Measurements from ENCODE around the gene FAM32A.

FAM32A gene
- long read RNA-seq, donor 1, transcript FAM32A-205 (3 exons, 1,168 nt), result minor isoform, 13 of 95 reads
- long read RNA-seq, donor 1, transcript FAM32A-201 (4 exons, 1,455 nt), result major isoform, 76 of 95 reads
- long read RNA-seq, donor 1, partial matches to known transcripts, result 5 of 95 reads
- long read RNA-seq, donor 1, other reads (novel, unspliced or antisense), result 0 of 95 reads
- long read RNA-seq, donor 2, transcript FAM32A-201 (4 exons, 1,455 nt), result major isoform, 51 of 64 reads
- long read RNA-seq, donor 2, transcript FAM32A-205 (3 exons, 1,168 nt), result minor isoform, 10 of 64 reads
- long read RNA-seq, donor 2, partial matches to known transcripts, result 0 of 64 reads
- long read RNA-seq, donor 2, other reads (novel, unspliced or antisense), result 0 of 64 reads
- long read RNA-seq, donor 3, transcript FAM32A-205 (3 exons, 1,168 nt), result minor isoform, 11 of 203 reads
- long read RNA-seq, donor 3, transcript FAM32A-201 (4 exons, 1,455 nt), result major isoform, 32 of 203 reads
- long read RNA-seq, donor 3, partial matches to known transcripts, result 160 of 203 reads
- long read RNA-seq, donor 3, other reads (novel, unspliced or antisense), result 0 of 203 reads
- long read RNA-seq, donor 4, transcript FAM32A-201 (4 exons, 1,455 nt), result major isoform, 34 of 46 reads
- long read RNA-seq, donor 4, transcript FAM32A-205 (3 exons, 1,168 nt), result minor isoform, 11 of 46 reads
- long read RNA-seq, donor 4, partial matches to known transcripts, result 0 of 46 reads
- long read RNA-seq, donor 4, other reads (novel, unspliced or antisense), result 0 of 46 reads
- long read RNA-seq, donor 5, transcript FAM32A-205 (3 exons, 1,168 nt), result minor isoform, 17 of 245 reads
- long read RNA-seq, donor 5, transcript FAM32A-201 (4 exons, 1,455 nt), result major isoform, 59 of 245 reads
- long read RNA-seq, donor 5, partial matches to known transcripts, result 168 of 245 reads
- long read RNA-seq, donor 5, other reads (novel, unspliced or antisense), result 0 of 245 reads
- long read RNA-seq, donor 6, transcript FAM32A-201 (4 exons, 1,455 nt), result major isoform, 63 of 418 reads
- long read RNA-seq, donor 6, transcript FAM32A-204 (3 exons, 798 nt), result minor isoform, 5 of 418 reads
- long read RNA-seq, donor 6, transcript FAM32A-205 (3 exons, 1,168 nt), result minor isoform, 16 of 418 reads
- long read RNA-seq, donor 6, partial matches to known transcripts, result 334 of 418 reads
- long read RNA-seq, donor 6, other reads (novel, unspliced or antisense), result 0 of 418 reads
- long read RNA-seq, donor 7, result 0 reads
- long read RNA-seq, donor 8, transcript FAM32A-201 (4 exons, 1,455 nt), result major isoform, 55 of 300 reads
- long read RNA-seq, donor 8, transcript FAM32A-205 (3 exons, 1,168 nt), result minor isoform, 11 of 300 reads
- long read RNA-seq, donor 8, partial matches to known transcripts, result 234 of 300 reads
- long read RNA-seq, donor 8, other reads (novel, unspliced or antisense), result 0 of 300 reads

DNA sequence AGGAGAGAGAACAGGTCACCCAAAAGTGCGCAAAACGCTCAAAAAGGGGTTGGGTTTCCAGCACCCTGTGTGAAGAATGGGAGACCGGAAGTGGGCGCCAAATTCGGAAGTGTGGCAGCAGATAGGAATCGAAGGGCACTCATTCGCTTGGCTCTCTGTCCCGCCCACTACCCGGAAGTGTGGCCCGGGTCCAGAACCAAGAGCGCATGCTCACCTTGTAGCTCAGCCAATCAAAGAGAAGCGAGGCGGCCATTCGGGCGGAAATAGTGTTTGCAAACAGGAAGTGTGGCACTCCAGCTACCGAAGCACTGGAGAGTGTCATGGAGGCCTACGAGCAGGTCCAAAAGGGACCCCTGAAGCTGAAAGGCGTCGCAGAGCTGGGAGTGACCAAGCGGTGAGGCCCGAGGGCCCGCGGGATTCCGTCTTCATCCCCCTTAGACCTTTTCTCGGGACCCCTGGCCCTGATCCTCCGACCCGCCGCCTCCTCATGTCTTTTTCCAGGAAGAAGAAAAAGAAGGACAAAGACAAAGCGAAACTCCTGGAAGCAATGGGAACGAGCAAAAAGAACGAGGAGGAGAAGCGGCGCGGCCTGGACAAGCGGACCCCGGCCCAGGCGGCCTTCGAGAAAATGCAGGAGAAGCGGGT is at the start of gene FAM32A:
Gene FAM32A, plus strand, starts transcription at position 288 of the 645 bp plus-strand sequence. Its CDS starts 33 bp downstream, at position 321.
- peak; percentile 79 for DNase-seq

DNA sequence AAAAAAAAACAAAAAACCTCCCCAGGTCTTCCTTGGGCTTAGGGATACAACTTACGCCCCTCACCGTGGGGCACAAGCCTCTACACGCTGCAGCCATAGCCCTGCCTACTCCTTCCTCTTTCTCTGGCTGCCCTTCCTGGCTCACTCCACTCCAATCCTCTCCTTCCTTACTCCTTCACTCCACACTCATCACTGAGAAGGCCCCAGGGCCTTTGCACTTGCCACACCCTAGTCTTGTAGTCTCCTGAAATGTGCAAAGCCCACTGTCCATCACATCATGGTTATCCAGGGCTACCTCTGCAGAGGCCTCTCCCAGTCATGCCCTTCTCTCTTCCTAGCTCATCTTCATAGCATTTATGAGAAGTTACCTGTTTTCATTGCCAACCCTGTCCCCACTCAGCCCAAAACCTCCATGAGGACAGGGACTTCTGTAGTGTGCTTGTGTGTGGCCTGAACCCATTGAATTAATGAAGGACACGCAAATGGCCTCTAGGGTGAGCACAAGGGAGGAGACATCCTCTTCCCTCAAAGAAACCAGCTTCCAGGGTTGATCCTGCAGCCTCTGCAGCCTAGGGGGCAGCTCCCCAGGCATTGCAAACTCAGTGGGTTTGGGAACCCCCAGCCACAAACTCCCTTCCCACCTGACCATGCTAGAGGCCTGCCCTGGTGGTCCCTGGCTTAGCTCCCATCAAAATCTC is 49.6 kb upstream of the FAM32A start:
- DNase-seq, result no peak

DNA sequence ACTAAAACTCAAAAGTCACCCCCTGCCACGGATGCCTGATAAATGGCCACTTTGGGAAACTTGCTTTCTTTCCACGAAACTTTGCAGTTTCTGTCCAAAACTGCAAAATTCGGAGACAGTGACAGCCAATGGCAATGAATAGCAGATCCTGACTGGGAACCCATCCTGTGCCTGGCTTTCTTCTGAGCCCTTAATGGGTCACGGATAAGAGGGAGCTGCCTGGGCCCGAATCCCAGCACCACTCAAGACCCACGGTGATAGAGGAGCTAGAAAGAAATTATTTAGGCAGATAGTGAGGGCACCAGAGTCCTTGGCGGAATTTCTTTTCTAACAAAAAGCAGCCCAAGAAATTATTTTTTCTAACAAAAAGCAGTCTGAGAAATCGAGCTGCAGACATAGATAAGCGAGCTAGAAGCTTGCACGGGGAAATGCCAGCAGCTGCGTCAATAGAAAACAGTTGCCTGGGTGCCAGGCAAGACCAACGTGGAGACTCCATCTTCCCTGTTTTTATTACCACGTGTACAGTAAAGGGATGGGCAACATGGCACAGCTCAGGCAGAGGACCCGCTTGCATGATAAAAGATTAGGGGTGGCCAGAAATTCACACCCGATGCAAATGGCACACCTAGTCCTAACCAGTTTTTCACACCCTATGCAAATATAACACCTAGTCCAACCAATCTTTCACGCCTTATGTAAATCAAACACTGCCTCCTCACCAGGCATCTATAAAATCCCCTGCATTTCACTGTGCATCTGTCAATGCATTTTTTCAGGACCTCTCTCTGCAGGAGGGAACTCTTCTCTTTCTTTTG is 48.8 kb upstream of the FAM32A start:
- no peak for DNase-seq

DNA sequence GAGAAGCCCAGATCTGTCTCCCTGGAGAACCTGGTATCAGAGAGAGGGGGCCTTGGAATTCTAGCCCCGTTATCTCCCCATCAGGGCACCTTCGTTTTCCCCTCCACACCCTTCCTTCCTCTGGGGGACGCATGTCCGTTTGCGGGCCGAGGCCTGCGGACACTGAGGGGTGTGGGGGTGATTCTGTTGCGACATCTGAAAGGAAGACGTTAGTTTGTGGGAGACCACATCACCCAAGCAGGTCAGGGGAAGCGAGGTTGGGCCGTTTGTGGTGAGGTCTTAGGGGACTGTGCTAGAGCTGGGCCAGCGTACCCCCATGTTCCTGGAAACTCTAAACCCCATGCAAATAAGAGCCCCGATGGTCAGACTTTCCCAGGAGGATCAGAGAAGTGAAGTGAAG is 45.5 kb upstream of the FAM32A start:
- no peak for DNase-seq

DNA sequence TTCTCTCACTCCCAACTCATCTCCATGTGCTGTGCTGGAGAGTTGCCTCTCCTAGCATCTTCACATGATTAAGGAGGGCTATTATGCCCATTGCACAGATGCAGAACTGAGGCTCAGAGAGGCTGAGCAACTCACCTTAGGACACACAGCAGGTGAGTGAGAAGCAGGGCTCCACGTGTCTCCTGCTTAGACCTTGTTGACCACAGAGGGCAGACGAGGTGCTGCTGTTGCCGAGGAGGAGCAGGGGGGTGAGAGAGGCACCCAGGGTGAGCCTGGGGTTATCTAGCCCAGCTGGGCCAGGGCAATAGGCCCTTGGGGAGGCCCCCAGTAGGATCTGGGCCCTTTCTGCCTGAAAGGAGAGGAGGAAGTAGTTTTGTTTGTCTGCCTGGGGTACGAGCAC is 44.2 kb upstream of the FAM32A start:
- no peak for DNase-seq

DNA sequence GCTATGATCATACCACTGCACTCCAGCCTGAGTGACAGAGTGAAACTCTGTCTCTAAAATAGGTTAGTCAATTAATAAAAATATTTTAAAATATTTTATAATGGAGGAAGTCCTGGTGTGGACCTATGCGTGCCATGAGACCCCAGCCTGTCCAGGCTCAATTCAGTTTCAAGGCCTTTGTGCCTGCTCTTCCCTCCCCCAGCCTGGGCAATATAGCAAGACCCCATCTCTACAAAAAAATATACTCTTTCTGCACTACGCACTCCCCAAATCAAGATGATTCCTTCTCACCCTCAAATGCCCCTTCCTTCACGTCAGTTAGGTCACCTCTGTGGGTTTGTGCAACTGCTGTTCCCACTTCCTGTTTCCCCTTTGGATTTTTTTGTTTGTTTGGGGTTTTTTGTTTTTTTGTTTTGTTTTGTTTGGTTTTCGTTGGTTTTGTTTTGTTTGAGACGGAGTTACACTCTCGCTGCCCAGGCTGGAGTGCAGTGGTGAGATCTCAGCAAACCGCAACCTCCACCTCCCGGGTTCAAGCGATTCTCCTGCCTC is 43.1 kb upstream of the FAM32A start:
- no peak for DNase-seq

DNA sequence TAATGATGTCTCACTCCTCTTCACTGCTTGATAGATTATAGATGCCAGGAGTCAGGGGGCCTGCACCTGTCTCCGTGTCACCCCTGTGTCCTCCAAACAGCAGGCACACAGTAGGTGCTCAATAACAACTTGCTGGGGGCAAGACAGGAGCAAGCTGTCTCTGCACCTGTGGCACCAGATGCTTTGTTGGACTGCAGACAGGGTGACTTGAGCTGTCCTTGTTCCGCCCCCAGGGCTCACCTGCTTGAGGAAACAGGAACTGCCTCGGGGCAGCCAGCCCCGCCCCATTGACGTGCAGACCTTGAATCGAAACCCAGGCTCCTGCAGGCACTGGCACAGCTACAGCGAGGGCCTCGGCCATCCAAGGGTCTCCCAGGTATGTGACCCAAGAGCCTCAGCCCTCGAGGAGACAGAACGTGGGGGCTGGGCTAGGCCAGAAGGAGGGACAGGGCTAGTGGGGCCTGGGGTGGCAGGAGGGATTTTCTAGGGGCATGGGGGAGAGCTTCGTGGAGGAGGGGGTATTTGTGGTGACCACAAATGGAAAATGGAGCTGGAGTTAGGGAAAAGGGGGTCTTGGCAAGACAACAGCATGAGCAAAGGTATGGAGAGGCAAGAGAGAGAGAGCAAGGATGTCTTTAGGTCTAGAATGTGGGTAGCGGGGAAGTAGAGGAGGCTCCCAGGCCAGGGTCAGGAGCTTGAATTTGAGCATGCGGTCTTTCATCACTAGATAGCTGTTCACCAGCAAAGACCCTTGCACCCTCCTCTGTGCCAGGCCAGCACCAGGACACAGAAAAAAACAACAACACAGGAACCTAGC is 41.6 kb upstream of the FAM32A start, which contains the start of gene HSH2D:
Gene HSH2D, plus strand, starts transcription at position 287 of the 817 bp plus-strand sequence. CDS start 5,066 bp downstream, outside the sequence.
- DNase-seq, result no peak

DNA sequence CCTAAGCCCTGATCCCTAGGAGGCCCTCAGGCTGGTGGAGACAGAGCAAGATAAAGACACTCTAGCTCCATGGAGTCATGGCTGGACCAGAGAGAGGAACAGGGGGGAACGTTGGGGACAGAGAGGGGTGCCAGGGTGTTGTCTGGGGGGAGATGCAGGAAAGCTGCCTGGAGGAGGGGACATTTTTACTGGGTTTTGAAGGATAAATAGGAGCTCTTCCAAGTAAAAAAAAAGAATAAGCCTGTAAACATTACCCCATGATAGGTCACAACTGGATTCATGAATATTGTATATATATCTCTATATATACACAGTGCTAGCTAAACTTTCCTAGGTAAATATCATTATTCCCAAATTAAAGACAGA is 41.0 kb upstream of the FAM32A start:
- DNase-seq, result no peak

DNA sequence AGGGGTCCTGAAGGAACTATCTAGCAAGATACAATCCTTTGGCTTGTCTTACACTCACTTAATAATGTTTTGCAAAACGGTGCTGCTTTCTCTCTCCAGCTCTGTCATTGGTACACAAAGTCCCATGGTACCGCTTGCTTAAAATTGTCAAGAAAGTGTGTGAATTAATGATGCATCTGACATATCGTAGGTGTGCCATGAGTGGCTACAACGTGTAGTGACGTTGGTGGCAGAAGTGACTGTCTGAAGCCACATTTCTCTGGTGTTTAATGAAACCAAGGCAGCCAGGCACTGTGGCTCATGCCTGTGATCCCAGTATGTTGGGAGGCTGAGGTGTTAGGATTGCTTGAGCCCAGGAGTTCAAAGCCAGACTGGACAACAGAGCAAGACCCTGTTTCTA is 39.1 kb upstream of the FAM32A start:
- no peak for DNase-seq

DNA sequence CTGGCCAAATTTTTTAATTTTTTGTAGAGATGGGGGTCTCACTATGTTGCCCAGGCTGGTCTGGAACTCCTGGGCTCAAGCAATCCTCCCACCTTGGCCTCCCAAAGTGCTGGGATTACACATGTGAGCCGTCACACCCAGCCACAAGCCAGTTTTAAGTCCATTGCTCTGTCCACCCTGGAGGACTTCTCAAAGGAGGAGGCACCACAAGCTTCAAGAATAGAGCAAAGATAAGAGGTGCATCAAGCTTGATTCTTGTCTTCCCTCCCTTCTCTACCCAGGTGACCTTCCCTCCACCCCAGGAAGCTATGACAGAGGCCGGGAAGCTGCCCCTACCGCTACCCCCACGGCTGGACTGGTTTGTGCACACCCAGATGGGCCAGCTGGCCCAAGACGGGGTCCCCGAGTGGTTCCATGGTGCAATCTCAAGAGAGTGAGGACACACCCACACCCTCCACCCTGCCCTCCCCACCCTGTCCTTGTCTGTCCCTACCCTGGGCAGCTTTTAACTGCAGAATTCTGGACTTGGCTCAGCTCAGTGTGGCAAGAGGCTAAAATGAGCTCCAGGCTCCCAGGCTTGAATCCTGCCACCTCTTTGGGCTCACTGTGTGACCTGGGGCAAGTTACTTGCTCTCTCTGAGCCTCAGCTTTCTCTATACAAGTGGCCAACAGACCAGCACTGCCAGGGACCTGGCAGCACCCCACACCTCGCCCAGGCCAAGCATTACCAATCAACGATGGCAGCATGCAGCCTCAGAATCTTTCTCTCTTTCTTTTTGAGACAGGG is 36.6 kb upstream of the FAM32A start:
- DNase-seq, result no peak

DNA sequence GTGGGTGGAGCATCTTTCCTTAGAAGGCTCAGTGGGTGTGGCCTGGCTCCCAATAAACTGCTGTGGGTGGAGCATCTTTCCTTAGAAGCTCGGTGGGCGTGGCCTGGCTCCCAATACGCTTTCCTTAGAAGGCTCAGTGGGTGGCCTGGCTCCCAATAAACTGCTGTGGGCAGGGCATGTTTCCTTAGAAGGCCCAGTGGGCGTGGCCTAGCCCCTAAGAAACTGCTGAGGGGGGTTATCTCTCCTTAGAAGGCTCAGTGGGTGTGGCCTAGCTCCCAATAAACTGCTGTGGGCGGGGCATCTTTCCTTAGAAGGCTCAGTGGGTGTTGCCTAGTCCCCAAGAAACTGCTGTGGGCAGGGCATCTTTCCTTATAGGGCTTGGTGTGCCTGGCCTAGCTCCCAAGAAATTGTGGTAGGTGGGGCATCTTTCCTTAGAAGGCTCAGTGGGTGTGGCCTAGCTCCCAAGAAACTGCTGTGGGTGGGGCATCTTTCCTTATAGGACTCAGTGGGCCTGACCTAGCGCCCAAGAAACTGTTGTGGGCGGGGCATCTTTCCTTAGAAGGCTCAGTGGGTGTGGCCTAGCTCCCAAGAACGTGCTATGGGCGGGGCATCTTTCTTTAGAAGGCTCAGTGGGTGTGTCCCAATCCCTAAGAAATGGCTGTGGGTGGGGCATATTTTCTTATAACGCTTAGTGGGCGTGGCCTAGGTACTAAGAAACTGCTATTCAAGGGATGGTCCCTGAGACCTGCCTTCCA is 31.5 kb upstream of the FAM32A start:
- DNase-seq, result no peak

DNA sequence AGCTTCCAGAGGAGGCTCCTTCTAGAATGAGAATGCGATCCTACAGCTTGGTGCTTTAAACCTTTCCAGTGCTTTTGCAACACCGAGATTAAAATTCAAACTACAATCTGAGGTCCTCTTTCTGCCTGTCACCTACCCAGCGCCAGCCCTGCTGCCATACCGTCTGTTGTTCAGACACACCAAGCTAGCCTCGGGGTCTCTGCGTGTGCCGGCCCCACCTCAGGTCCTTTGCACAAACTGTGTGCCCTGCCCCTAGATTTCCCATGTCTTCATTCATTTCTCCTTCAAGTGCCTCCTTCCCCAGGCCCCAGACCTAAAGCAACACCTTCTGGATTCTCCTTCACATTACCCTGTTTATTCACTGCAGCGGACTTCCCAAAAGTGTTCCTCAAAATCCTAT is 30.7 kb upstream of the FAM32A start:
- no peak for DNase-seq

DNA sequence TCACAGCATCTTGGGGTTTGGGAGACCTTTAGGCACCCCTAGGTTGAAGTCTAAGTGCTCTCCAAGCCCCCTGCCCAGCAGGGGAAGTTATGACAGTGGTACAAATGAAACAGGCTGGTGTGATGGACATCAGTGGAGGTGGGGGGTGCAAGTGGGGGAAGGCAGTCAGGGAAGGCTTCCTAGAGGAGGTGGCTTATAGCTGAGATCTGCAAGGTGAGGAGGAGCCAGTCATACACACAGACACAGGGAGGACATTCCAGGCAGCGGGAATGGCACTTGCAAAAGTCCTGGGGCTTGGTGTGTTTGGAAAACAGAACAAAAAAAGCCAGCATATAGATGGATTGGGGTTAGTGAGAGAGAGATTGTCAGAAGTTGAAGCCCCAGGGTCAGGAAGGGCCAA is 30.1 kb upstream of the FAM32A start:
- no peak for DNase-seq

DNA sequence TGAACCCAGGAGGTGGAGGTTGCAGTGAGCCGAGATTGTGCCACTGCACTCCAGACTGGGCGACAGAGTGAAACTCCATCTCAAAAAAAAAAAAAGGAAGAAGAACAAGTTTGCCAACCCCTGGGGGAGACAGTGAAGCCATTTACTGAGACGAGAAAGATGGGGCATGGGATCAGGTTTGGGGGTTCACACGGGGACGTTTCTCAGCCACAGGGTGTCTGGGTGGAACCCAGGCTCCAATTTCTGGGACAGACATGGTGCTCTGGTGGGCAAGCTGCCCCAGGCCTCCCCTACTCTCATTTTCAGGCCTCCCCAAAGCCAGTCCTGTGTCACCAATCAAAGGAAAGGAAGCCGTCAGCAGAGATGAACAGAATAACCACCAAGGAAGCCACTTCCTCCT is 28.3 kb upstream of the FAM32A start:
- DNase-seq, result no peak

DNA sequence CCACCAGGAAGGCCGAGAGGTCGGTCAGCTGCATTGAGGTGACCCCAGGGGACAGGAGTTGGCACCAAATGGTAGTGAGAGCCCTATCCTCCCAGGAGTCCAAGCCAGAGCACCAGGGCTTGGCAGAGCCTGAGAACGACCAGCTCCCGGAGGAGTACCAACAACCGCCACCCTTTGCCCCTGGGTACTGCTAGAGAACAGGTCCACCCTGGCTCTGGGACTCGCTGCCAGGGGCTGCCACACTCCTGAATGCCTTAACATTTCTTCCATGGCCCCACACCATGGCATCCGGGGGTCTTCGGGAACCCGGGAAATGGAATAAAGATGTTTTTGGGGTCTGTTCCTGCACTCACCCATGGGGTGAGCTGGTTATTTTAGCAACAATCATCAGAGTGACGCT is 27.6 kb upstream of the FAM32A start:
- DNase-seq, result no peak

DNA sequence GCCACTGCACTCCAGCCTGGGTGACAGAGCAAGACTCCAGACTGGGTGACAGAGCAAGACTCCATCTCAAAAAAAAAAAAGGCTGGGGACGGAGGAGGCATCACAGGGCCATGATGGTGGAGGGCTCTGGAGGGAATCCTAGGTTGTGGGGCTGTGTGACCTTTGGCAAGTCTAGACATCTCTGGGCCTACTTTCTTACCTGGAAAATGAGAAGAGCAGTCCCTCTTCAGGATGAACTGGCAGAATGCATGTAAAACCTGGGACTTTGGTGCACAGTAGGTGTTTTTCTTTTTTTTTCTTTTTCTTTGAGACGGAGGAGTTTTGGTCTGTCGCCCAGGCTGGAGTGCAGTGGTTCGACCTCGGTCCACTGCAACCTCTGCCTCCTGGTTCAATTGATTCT is 25.6 kb upstream of the FAM32A start:
- no peak for DNase-seq

DNA sequence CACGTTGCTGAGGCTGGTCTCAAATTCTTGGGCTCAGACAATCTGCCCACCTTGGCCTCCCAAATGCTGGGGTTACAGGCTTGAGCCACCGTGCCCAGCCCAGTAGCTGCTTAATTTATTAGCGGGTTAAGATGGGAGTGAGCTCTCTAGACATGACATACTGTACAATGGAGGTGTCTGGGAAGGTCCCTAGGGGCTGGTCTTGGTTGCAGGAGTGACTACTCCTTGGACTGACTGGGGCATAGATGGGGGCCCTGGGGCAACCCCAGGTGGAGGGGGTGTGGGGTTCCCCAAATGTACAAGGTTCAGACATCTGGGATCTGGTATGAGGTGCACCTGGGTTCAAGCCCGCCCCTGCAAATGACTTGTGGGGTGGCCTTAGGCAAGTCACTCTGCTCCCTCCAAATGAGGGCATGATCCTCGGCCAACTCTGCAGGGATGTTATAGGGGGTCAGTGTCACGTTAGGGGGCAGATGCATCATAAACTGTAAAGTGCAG is 24.7 kb upstream of the FAM32A start:
- DNase-seq, result no peak
